Measurements from ENCODE around the gene PIRT. TPM values are rescaled to one million over a fixed set of nuclear protein-coding genes. Genes with fewer than 3 reads are reported as not detected.

The PIRT gene
- total RNA-seq, 1 donor from 2014 or later, result 6.4 TPM

GRCh38 chr17:10809605-10810004 lies 28.3 kb downstream of the PIRT start:
- intact Hi-C loops (cut with DNase I), result no loop called here
- Histone ChIP-seq H3K27me3 (no peaks in the 10 kb centered on the region), H3K4me1 (no peaks in the 10 kb centered on the region)

GRCh38 chr17:10807704-10808128 lies 30.2 kb downstream of the PIRT start:
- intact Hi-C loops (cut with DNase I), result no loop called here

More at GRCh38 chr17:10809605-10810004, 28.3 kb downstream of the PIRT start:
- Histone ChIP-seq H3K36me3 (no peaks in the 10 kb centered on the region), H3K27ac (no peak overlapping the region), H3K4me3 (no peak overlapping the region), H3K9me3 (no peaks in the 10 kb centered on the region)
- no peak for TF ChIP-seq CTCF (IDR thresholded peaks at IDR 0.05)
- TF ChIP-seq POLR2A (IDR thresholded peaks at IDR 0.05), result no peak
- TF ChIP-seq POLR2AphosphoS5 (IDR thresholded peaks at IDR 0.05; ENCODE audit: insufficient read depth in 1 of 2, low read depth in 1 of 2), result no peak
- no peak for DNase-seq (ENCODE audit: extremely low spot score in 2 of 2)

GRCh38 chr17:10806545-10807262 lies 31.2 kb downstream of the PIRT start:
- intact Hi-C loops (cut with DNase I), result no loop called here
- no peaks in the 10 kb centered on the region for H3K9me3 ChIP-seq
- no peaks in the 10 kb centered on the region for H3K4me1 ChIP-seq
- DNase-seq (ENCODE audit: extremely low spot score in 2 of 2), result no peak
- no peak for TF ChIP-seq POLR2A (IDR thresholded peaks at IDR 0.05)
- no peak for TF ChIP-seq POLR2AphosphoS5 (IDR thresholded peaks at IDR 0.05; ENCODE audit: insufficient read depth in 1 of 2, low read depth in 1 of 2)
- TF ChIP-seq CTCF (IDR thresholded peaks at IDR 0.05), result no peak
- H3K36me3 ChIP-seq, result no peaks in the 10 kb centered on the region
- H3K27ac ChIP-seq, result no peak overlapping the region
- no peaks in the 10 kb centered on the region for H3K27me3 ChIP-seq
- no peak overlapping the region for H3K4me3 ChIP-seq

More at GRCh38 chr17:10807704-10808128, 30.2 kb downstream of the PIRT start:
- no peak overlapping the region for H3K27ac ChIP-seq
- no peaks in the 10 kb centered on the region for H3K4me1 ChIP-seq
- no peak for TF ChIP-seq POLR2AphosphoS5 (IDR thresholded peaks at IDR 0.05; ENCODE audit: insufficient read depth in 1 of 2, low read depth in 1 of 2)
- TF ChIP-seq CTCF (IDR thresholded peaks at IDR 0.05), result no peak
- H3K9me3 ChIP-seq, result no peaks in the 10 kb centered on the region
- H3K4me3 ChIP-seq, result no peak overlapping the region
- H3K27me3 ChIP-seq, result no peaks in the 10 kb centered on the region
- no peak for DNase-seq (ENCODE audit: extremely low spot score in 2 of 2)
- H3K36me3 ChIP-seq, result no peaks in the 10 kb centered on the region

- intact Hi-C loops (cut with DNase I), result no loop called here
- H3K27me3 ChIP-seq, result no peaks in the 10 kb centered on the region
- H3K27ac ChIP-seq, result no peak overlapping the region
- H3K36me3 ChIP-seq, result no peaks in the 10 kb centered on the region
- no peak for TF ChIP-seq CTCF (IDR thresholded peaks at IDR 0.05)
- TF ChIP-seq POLR2AphosphoS5 (IDR thresholded peaks at IDR 0.05; ENCODE audit: insufficient read depth in 1 of 2, low read depth in 1 of 2), result no peak
- no peak for TF ChIP-seq POLR2A (IDR thresholded peaks at IDR 0.05)
- no peak overlapping the region for H3K4me3 ChIP-seq
- H3K9me3 ChIP-seq, result no peaks in the 10 kb centered on the region
- no peaks in the 10 kb centered on the region for H3K4me1 ChIP-seq
- no peak for DNase-seq (ENCODE audit: extremely low spot score in 2 of 2)
Measured at GRCh38 chr17:10805911-10806310, 32.0 kb downstream of the PIRT start.

- Histone ChIP-seq H3K36me3 (no peaks in the 10 kb centered on the region), H3K4me1 (peaks cover 4% of the 10 kb centered on the region), H3K27ac (no peak overlapping the region), H3K4me3 (no peak overlapping the region), H3K27me3 (no peaks in the 10 kb centered on the region), H3K9me3 (no peaks in the 10 kb centered on the region)
- intact Hi-C loops (cut with DNase I), result no loop called here
- DNase-seq (ENCODE audit: extremely low spot score in 2 of 2), result no peak
- TF ChIP-seq POLR2AphosphoS5 (IDR thresholded peaks at IDR 0.05; ENCODE audit: insufficient read depth in 1 of 2, low read depth in 1 of 2), result no peak
- no peak for TF ChIP-seq CTCF (IDR thresholded peaks at IDR 0.05)
- no peak for TF ChIP-seq POLR2A (IDR thresholded peaks at IDR 0.05)
Measured at GRCh38 chr17:10804546-10804945, 33.3 kb downstream of the PIRT start.

Measured in vagina (tissue), 2 donors.